Astrocyte (in vitro differentiated cells and primary cell): ENCODE measurements around the gene STRN.
"Not testable (repeated sequence)": the region's sequence is repeated elsewhere in the genome, so short reads cannot be mapped to it uniquely, and the experiment has no call there.

Experiments
- CTCF ChIP-seq: IDR thresholded peaks from 2 replicates; pipeline ENCODE4 v1.5.1; 2011; ENCODE audit warnings: low read depth, mild to moderate bottlenecking, inconsistent platforms, low read length, moderate library complexity; ENCODE audit not compliant: insufficient read depth
- EZH2 ChIP-seq: IDR thresholded peaks from 2 replicates; pipeline ENCODE4 v1.6.1; 2012; ENCODE audit warnings: mild to moderate bottlenecking, low read length, inconsistent platforms; ENCODE audit not compliant: insufficient read depth

DNA sequence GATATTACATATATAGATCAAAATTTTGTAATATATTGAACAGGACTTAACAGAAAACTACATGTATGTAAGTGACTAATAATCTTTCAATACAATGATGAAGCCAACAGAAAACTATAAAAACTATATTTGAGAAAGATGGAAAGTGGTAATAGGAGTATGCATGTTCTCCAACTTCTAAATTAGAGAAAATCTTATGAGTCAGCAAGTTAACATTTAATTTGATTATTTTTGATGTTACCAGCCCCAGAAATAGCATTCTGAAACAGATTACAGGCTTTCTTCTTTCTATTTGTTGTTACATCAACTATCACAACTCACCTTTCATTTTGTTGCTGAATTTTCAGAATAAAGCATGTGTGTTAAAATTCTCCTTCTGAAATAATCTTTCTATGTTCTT, 29.8 kb downstream of the STRN start:
- not testable (repeated sequence) for TF ChIP-seq CTCF, EZH2
